Natural killer cell (primary cell): ENCODE data around the gene ZRANB2. TPM values are rescaled to one million over a fixed set of nuclear protein-coding genes. Genes with fewer than 3 reads are reported as not detected.
A peak's percentile ranks its signal among the peaks of the same experiment; 100 is the strongest.

Experiments
- ATAC-seq, 3 donors: fragments of 150-1000 bp in 2 of 3; fragments of 200-7000 bp in 1 of 3; cut with Tn5 transposase; 1 replicate in 1 of 3; 2 replicates in 2 of 3; pipeline ENCODE4 v1.10.0; 2021; ENCODE audit warnings: mild to moderate bottlenecking in 2 of 3, moderate library complexity in 2 of 3
- DNase-seq, 2 donors: peaks; one replicate each; pipeline versions ENCODE4 v3.0.0 to v3.0.0-alpha.2; 2013 to 2021; ENCODE audit warnings: mixed read lengths in 1 of 2
- H3K27ac ChIP-seq: one replicate; pipeline ENCODE4 v1.5.1; 2013; ENCODE audit warnings: mild to moderate bottlenecking, low read length
- H3K27me3 ChIP-seq: one replicate; pipeline ENCODE4 v1.6.1; 2013; ENCODE audit warnings: low read length; ENCODE audit not compliant: control insufficient read depth, insufficient read depth
- H3K36me3 ChIP-seq: one replicate; pipeline ENCODE4 v1.6.1; 2013; ENCODE audit warnings: low read length; ENCODE audit not compliant: control insufficient read depth, insufficient read depth
- H3K4me1 ChIP-seq: one replicate; pipeline ENCODE4 v1.6.1; 2013; ENCODE audit warnings: low read length; ENCODE audit not compliant: control insufficient read depth, insufficient read depth
- H3K4me3 ChIP-seq: one replicate; pipeline ENCODE4 v1.5.1; 2013; ENCODE audit warnings: low read length
- H3K9me3 ChIP-seq: one replicate; pipeline ENCODE4 v1.6.1; 2013; ENCODE audit warnings: low read length; ENCODE audit not compliant: control insufficient read depth, insufficient read depth
- H3K27ac Mint-ChIP-seq, 2 donors: one replicate each; pipeline ENCODE4 v1.8.0; 2022; ENCODE audit warnings: mild to moderate bottlenecking in 2 of 2, mixed read lengths in 2 of 2, moderate library complexity in 1 of 2
- H3K27me3 Mint-ChIP-seq, 2 donors: one replicate each; pipeline ENCODE4 v1.8.0; 2022; ENCODE audit warnings: low read depth in 2 of 2, mixed read lengths in 2 of 2
- H3K36me3 Mint-ChIP-seq: one replicate; pipeline ENCODE4 v1.8.0; 2022; ENCODE audit warnings: mixed read lengths
- H3K4me1 Mint-ChIP-seq, 2 donors: one replicate each; pipeline ENCODE4 v1.8.0; 2022; ENCODE audit warnings: mixed read lengths in 2 of 2
- H3K4me3 Mint-ChIP-seq: one replicate; pipeline ENCODE4 v1.8.0; 2022; ENCODE audit warnings: mild to moderate bottlenecking, moderate library complexity, mixed read lengths
- H3K9me3 Mint-ChIP-seq, 2 donors: one replicate each; pipeline ENCODE4 v1.8.0; 2022; ENCODE audit warnings: mixed read lengths in 2 of 2
- WGBS: methylation state at CpG from one replicate; pipeline ENCODE4 v1.1.7; 2013; ENCODE audit warnings: missing lambda C conversion rate; ENCODE audit not compliant: insufficient coverage; 5-methylcytosine and 5-hydroxymethylcytosine counted together
- intact Hi-C: fragments of 100-400 bp; cut with micrococcal nuclease; formaldehyde crosslinking; loops from one replicate; pipeline ENCODE4 v1.14.2; 2022
- total RNA-seq, 4 donors: library from RNA; stranded (reverse); fragments of 120-200 nt in 1 of 4; gene quantifications; one replicate each; pipeline versions ENCODE4 v1.2.3 to v1.2.4, GENCODE V29; 2013 to 2022
- TF ChIP-seq, protein P1 (sequence below): fragments of 200-600 bp; IDR thresholded peaks from one replicate; pipeline ENCODE4 v1.8.0; 2022; ENCODE audit warnings: antibody characterized with exemption

ZRANB2 gene
- total RNA-seq, 3 donors from 2014 or later (not counting 1 experiment from before 2014, with no cell fraction given), result 114 to 133 (median 128) TPM

DNA sequence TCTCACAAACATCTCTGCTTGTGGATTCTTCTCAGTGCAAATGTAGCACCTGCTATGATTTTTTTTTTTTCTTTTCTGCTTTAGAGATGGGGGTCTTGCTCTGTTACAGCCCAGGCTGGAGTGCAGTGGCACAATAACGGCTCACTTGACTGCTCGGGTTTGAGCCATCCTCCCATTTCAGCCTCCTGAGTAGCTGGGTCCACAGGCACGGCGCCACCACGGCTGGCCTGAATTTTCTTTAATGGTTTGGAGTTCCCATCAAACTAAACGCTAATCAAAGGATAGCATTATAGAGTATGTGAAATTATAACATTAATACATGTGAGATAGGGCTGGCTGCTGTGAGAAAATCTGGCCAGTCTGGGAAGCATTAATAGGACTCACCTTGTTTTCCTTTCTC lies 26.0 kb downstream of the ZRANB2 start:
- no peaks in the 10 kb centered on the region for H3K4me1 ChIP-seq
- peaks cover 1% of the 10 kb centered on the region for H3K27me3 ChIP-seq
- Mint-ChIP-seq H3K4me3 (no peak overlapping the region), H3K9me3 (no peaks in the 10 kb centered on the region), H3K27ac (peak overlapping the region; percentile 29 to 71), H3K4me1 (peaks cover 0 to 9% of the 10 kb centered on the region in 2 donors), H3K36me3 (peaks cover 12% of the 10 kb centered on the region), H3K27me3 (peaks cover 4 to 16% of the 10 kb centered on the region in 2 donors)
- no peak overlapping the region for H3K4me3 ChIP-seq
- intact Hi-C loops, result loop anchor here (5.0 kb wide), 1 partner anchor 527 kb away; no protein-coding TSS in a partner anchor
- no peaks in the 10 kb centered on the region for H3K9me3 ChIP-seq
- H3K27ac ChIP-seq, result no peak overlapping the region
- H3K36me3 ChIP-seq, result peaks cover 21% of the 10 kb centered on the region
- ATAC-seq (no peak), DNase-seq (no peak)
- TF ChIP-seq, protein P1, sequence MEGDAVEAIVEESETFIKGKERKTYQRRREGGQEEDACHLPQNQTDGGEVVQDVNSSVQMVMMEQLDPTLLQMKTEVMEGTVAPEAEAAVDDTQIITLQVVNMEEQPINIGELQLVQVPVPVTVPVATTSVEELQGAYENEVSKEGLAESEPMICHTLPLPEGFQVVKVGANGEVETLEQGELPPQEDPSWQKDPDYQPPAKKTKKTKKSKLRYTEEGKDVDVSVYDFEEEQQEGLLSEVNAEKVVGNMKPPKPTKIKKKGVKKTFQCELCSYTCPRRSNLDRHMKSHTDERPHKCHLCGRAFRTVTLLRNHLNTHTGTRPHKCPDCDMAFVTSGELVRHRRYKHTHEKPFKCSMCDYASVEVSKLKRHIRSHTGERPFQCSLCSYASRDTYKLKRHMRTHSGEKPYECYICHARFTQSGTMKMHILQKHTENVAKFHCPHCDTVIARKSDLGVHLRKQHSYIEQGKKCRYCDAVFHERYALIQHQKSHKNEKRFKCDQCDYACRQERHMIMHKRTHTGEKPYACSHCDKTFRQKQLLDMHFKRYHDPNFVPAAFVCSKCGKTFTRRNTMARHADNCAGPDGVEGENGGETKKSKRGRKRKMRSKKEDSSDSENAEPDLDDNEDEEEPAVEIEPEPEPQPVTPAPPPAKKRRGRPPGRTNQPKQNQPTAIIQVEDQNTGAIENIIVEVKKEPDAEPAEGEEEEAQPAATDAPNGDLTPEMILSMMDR, result no peak
- 94% methylated on average over 5 of the region's 6 CpGs for WGBS

DNA sequence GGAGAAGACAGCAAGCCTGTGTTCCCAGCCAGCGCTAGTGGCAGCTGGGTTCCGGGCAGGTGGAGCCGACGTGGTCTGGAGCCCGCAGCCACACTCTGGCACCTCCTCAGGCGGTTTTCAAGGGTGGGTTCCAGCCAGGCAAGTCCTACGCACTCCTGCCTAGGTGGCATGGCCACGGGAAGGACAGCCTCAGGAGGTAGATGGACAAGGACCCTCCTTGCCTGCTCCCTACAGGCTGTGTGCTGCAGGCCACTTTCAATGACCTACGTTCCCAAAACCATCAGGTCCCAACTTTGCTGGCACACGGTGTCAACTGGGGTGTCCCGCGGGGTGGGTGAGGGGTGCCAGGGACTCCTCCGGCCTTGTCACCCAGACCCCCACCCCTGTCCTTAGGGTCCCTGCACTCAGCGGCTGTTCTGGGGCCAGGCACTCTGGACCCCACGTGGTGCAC lies 26.5 kb downstream of the ZRANB2 start:
- intact Hi-C loops, result loop anchor here (5.0 kb wide), 1 partner anchor 527 kb away; no protein-coding TSS in a partner anchor
- Histone ChIP-seq H3K9me3 (no peaks in the 10 kb centered on the region), H3K36me3 (peaks cover 19% of the 10 kb centered on the region)

GRCh38 chr1:71053758-71054157 lies 27.1 kb downstream of the ZRANB2 start:
- H3K4me3 ChIP-seq, result no peak overlapping the region
- Mint-ChIP-seq H3K4me1 (peaks cover 0 to 9% of the 10 kb centered on the region in 2 donors), H3K9me3 (no peaks in the 10 kb centered on the region), H3K27me3 (peaks cover 5 to 21% of the 10 kb centered on the region in 2 donors), H3K4me3 (no peak overlapping the region), H3K36me3 (peaks cover 4% of the 10 kb centered on the region), H3K27ac (no peak overlapping the region)
- intact Hi-C loops, result loop anchor here (5.0 kb wide), 1 partner anchor 526 kb away; no protein-coding TSS in a partner anchor
- WGBS, result 73% methylated on average over 6 of the region's 7 CpGs
- H3K27me3 ChIP-seq, result peaks cover 10% of the 10 kb centered on the region
- H3K4me1 ChIP-seq, result no peaks in the 10 kb centered on the region
- no peak overlapping the region for H3K27ac ChIP-seq
- no peak for ATAC-seq
- H3K36me3 ChIP-seq, result peaks cover 14% of the 10 kb centered on the region
- DNase-seq, result no peak
- TF ChIP-seq, protein P1, result no peak
- no peaks in the 10 kb centered on the region for H3K9me3 ChIP-seq

More for the DNA sequence above, 26.5 kb downstream of the ZRANB2 start:
- WGBS, result 85% methylated on average over 15 of the region's 15 CpGs
- DNase-seq, result no peak
- peaks cover 6% of the 10 kb centered on the region for H3K27me3 ChIP-seq
- TF ChIP-seq, protein P1, result no peak
- no peaks in the 10 kb centered on the region for H3K9me3 Mint-ChIP-seq
- no peak overlapping the region for H3K4me3 Mint-ChIP-seq
- H3K27ac ChIP-seq, result no peak overlapping the region
- H3K27me3 Mint-ChIP-seq, result peaks cover 4 to 18% of the 10 kb centered on the region in 2 donors
- H3K4me1 Mint-ChIP-seq, result peaks cover 0 to 9% of the 10 kb centered on the region in 2 donors
- no peak overlapping the region for H3K4me3 ChIP-seq
- peaks cover 9% of the 10 kb centered on the region for H3K36me3 Mint-ChIP-seq
- H3K27ac Mint-ChIP-seq, result no peak overlapping the region
- no peak for ATAC-seq
- no peaks in the 10 kb centered on the region for H3K4me1 ChIP-seq

GRCh38 chr1:71053146-71053545 lies 27.7 kb downstream of the ZRANB2 start:
- Histone ChIP-seq H3K27me3 (peaks cover 15% of the 10 kb centered on the region), H3K4me3 (no peak overlapping the region), H3K36me3 (peaks cover 10% of the 10 kb centered on the region), H3K27ac (no peak overlapping the region), H3K4me1 (peaks cover under 1% of the 10 kb centered on the region), H3K9me3 (no peaks in the 10 kb centered on the region)
- Mint-ChIP-seq H3K4me1 (peaks cover 0 to 11% of the 10 kb centered on the region in 2 donors), H3K27ac (peak overlapping the region in 1 of 2 donors; percentile 22), H3K4me3 (no peak overlapping the region), H3K27me3 (peaks cover 9 to 25% of the 10 kb centered on the region in 2 donors), H3K9me3 (no peaks in the 10 kb centered on the region), H3K36me3 (no peaks in the 10 kb centered on the region)
- DNase-seq (no peak), ATAC-seq (no peak)
- 73% methylated on average over 1 of the region's 1 CpG for WGBS
- intact Hi-C loops, result loop anchor here (5.0 kb wide), 1 partner anchor 526 kb away; no protein-coding TSS in a partner anchor
- TF ChIP-seq, protein P1, result no peak
